Thyroid gland (tissue), 4 donors: Measurements from ENCODE around the gene GRAMD4.

Source experiments
- CTCF ChIP-seq, 6 experiments: fragments of 200-600 bp in 3 of 6; fragments of 450-650 bp in 3 of 6; sonication (generic) in 3 of 6; IDR thresholded peaks; one replicate each; pipeline ENCODE4 v1.5.1; 2016 to 2019; ENCODE audit warnings: antibody characterized with exemption in 6 of 6, mild to moderate bottlenecking in 2 of 6, inconsistent platforms in 1 of 6, moderate library complexity in 1 of 6
- POLR2A ChIP-seq, 2 donors: fragments of 450-650 bp; IDR thresholded peaks; one replicate each; pipeline ENCODE4 v1.6.1; 2017; ENCODE audit warnings: antibody characterized with exemption in 2 of 2, mild to moderate bottlenecking in 2 of 2, moderate library complexity in 1 of 2

- TF ChIP-seq CTCF (IDR thresholded peaks at IDR 0.05) (no peak), POLR2A (IDR thresholded peaks at IDR 0.05) (no peak)
These were observed 34.7 kb upstream of the GRAMD4 start for GRCh38 chr22:46585340-46586122.
